ENCODE results near the gene CLN6.

DNA sequence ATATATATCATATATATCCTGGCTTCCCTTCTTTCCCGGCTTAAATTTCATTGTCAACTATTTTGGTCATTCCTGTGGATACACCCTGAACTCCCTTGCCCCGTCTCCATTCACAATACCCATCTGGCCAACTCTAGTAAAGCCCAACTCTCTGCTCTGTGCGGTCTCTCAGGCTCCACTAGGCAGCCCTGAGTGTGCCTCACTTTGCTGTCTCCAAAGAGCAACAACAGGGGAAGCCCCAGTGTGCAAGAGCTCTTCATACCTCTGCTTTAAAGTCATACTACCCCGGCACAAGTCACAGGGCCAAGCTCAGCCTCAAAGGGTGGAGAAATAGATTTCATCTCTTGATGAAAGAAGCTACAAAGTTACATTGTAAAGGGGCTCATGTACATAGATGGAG lies 29.2 kb upstream of the CLN6 start:
- TF ChIP-seq GATA2 (IDR thresholded peaks at IDR 0.05; ENCODE audit: low read depth, low read length) (no peak), GATA3 (IDR thresholded peaks at IDR 0.05; ENCODE audit: low read depth, low read length) (no peak)
